ENCODE measurements around the gene CLTA.

Gene CLTA

DNA sequence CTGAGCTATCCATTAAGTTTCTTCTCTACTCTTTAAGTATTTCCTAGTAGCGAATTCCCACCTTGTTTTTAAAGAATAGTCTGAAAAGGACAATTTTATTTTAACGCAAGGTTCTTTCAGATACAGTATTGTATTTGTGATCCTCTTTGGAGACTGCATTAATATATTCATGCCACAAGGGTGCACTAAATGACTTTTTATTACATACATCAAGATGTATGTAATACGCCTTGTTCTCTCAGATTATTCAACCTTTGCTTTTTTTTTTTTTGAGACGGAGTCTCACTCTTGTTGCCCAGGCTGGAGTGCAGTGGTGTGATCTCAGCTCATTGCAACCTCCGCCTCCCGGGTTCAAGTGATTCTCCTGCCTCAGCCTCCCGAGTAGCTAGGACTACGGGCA lies 57.3 kb downstream of the CLTA start:
- DNase-seq: peak; percentile 58

DNA sequence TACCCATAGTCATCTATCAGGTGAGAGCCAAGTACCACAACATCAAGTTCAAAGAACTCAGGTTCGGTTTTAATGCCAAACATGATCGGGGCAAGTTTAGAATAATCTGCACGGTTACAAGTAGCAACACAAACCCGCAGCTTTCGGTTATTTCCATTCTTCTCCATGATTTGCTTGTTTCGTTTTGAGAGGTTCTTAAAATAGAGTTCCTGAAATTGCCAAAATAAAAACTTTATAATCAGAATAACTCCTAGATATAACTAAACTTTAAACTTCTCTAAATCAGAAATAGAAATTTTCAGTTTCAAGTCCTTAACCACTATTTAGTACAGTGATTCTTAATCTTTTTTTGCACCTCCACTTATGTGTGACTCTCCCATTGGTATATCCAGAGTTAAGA lies 58.5 kb downstream of the CLTA start:
- DNase-seq: no peak

DNA sequence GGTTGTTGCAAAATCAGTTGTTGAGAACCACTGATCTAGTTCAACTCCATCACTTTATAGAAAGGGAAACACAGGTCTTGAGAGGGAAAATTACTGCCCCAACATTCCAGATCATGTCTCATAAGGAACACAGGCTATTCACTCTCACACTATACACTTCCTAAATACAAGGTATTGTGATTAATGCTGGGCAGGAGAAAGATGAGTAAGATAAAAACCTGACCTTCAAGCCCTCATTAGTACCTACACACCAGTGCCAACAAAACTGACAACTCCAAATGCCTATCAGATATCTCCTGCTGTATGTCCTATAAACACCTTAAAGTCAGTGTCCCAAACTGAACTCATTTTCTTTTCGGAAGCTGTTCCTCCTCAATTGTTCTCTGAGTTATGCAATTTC lies 59.4 kb downstream of the CLTA start:
- DNase-seq: no peak

DNA sequence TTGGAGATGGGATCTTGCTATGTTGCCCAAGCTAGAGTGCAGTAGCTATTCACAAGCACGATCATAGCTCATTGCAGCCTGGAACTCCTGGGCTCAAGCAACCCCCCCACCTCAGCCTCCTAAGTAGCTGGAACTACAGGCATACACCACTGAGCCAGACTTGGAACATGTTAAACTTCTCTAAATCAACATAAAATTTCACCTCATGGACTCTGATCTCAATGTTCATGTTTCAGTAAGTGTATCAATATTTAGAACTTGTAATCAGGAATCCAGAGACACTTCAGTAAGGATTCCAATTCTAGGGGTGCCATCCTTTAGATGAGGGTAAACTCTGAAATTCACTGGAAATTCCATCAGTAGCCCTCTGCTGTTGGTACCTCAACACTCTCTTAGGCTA lies 60.7 kb downstream of the CLTA start:
- no peak for DNase-seq

DNA sequence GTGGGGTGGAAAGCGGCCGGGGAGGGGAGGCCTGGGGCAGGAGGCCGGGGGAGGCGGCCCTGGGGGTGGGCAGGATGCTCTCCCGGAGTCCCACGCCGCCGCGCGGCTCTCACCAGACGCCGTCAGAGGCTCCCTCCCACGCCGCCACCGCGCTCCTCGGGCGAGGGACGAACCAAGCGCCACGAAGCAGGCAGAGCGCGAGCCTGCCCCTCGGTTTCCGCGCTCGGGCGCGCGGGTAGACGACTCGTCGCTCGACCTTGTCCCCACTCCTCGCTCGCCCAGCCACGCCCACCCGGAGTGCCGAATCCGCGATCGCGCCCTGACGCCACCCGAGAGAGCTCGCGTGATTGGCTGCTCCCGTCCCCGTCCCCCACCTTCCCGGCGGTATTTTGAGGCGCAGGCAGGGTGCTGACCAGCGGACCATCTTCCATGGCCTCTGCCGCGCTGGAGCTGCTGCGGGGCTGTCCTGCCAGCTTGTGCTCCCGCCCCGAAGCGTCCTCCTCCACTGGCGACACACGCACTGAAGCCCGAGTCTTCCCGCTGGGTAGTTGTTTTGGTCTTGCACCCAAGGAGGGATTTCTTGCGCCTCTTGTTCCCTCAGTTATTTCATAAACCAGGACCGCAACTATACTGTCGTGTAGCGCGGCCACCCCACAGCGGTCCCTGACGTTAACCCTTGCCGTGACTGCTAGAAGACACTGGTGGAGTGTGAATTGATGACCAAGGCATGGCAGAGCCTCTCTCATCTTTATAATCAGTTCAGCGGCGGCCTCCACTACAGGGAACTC lies 67.7 kb downstream of the CLTA start, which contains the start of gene GNE:
Gene GNE (minus strand): TSS at position 241 of the 788 bp plus-strand sequence. CDS start 9,093 bp downstream, outside the sequence.
- peak; percentile 95 for DNase-seq

DNA sequence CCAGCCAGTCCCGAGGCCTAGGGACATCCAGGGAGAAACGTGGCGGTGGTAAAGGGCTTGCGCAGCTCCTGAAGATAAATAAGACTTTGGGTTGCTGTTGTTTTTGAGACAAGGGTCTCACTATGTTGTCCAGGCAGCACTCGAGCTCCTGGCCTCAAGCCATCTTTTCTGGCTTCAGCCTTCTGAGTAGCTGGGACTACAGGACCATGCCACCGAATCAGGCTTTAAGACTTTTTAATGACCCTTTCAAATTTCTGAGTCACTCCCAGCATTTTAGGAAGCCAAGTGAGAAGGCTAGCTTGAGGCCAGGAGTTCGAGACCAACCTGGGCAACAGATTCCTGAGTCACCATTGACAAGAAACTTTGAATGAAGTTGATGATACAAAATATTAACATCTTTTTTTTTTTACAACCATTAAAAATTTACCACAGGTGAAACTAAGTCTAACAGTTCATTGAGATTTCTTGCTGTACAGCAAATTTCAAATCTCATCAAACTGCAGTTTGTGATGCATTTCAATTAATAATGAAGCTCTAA lies 68.3 kb downstream of the CLTA start:
- DNase-seq: peak; percentile 6

All from fibroblast of upper back skin (primary cell).